HT-29 (cell line): Measurements from ENCODE around the gene DCAF17. TPM values are rescaled to one million over a fixed set of nuclear protein-coding genes. Genes with fewer than 3 reads are reported as not detected.
"Not testable (repeated sequence)": the region's sequence is repeated elsewhere in the genome, so short reads cannot be mapped to it uniquely, and the experiment has no call there.

Source experiments
- DNase-seq: peaks from one replicate; pipeline ENCODE4 v3.0.0-alpha.2; 2015; ENCODE audit warnings: low spot score
- total RNA-seq: library from RNA; depleted of rRNA; stranded (reverse); fragments of >200 nt; shearing (Covaris generic); gene quantifications from 2 replicates; pipeline ENCODE4 v1.2.3, GENCODE V29; 2014

Gene DCAF17
- total RNA-seq, 1 experiment from 2014 or later: 3.8 TPM

DNA sequence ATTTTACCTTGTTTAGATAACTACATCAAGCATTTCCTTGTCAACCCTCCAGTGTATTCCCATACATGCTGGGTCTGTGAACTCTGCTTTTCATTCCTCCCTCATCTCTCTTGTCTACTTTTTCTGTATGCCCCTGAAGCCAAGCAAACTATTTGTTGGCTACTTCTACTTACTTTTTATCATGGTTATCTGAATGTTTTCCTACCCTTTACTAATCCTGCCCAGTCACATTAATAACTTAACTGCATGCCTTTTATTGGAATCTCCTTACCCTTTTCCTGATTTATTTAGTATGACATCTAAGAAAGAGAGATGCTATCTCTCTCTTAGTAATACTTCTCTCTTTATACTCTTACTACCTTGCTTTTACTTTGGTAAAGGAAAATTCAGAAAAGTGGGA is 17.0 kb downstream of the DCAF17 start:
- DNase-seq: no peak

DNA sequence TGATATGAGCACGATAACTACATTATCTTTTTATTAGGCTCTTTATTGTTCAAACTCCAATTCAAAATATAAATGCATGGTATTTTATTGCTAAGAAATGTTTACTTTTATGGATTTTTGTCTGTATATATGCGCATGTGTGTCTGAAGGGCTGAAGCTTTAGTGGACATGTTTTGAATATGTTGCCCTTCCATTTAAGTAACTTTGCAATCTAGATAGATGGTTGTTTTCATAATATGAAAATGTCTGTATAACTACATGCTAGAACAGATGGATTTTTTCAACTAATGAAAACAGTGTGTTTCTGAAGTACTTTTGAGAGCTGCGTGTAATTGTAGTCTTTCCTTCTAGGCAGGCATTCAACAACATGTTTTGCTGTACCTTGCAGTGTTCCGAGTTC is 18.7 kb downstream of the DCAF17 start:
- DNase-seq: no peak

DNA sequence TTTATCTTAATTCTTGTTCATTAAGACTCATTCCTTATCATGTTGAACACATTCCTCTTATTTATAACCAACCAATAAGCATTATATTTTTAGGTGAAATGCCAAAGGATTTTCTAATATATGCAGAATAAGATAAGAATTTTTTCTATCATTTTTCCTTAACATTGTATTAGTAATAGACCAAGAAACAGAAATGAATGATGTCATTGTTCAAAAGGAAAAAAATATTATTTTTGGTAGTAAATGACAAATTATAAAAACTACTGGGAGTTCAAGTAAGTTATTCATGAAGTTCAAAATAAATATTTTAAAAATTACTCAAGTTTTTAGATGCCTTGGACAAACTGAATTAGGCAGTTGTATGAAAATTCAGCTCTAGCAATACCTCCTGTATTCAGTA is 25.5 kb downstream of the DCAF17 start:
- DNase-seq: no peak

DNA sequence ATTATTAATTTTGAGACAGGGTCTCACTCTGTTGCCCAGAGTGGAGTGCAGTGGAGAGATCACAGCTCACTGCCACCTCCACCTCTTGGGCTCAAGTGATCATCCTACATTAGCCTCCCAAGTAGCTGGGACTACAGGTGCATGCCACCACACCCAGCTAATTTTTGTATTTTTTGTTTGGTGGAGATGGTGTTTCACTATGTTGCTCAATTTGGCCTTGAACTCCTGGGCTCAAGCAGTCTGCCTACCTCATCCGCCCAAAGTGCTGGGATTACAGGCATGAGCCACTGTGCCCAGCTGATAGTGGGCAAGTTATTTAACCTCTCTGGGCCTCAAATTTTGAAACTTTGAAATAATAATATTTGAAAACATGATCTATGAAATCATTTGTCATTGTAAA is 26.5 kb downstream of the DCAF17 start:
- DNase-seq: no peak

DNA sequence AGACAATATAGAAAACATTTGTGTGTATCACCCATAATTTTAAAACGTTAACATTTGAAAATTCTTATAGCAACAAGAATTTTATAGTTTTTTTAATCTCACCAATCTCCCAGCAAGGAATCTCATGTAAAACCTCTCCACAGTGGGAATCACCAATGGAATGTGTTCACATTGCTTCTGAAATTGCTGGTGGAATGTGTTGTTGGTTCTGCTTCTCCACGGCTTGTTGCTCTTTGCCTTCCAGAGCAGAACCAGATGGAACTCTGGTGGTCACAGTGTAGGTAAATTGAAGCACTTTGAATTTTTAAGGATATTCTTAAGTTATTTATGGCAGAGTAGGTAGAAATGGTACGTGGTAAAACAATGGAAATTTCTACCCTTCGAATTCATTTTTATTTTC is 35.1 kb downstream of the DCAF17 start:
- no peak for DNase-seq

DNA sequence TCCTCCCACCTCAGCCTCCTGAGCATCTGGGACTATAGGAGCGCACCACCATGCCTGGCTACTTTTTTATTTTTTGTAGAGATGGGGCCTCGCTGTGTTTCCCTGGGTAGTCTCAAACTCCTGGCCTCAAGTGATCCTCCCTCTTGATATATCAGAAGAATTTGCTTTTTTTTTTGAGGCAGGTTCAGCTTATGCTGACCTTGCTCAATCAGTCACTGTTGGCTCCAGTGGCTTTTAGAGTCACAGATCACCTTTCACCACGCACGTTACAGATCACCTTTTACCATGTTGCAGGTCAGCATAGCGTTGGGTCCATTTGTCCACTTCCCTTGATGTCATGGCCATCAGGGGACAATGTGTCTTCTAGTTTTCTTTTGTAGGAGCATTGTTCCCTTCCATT is 36.1 kb downstream of the DCAF17 start:
- DNase-seq: no peak

DNA sequence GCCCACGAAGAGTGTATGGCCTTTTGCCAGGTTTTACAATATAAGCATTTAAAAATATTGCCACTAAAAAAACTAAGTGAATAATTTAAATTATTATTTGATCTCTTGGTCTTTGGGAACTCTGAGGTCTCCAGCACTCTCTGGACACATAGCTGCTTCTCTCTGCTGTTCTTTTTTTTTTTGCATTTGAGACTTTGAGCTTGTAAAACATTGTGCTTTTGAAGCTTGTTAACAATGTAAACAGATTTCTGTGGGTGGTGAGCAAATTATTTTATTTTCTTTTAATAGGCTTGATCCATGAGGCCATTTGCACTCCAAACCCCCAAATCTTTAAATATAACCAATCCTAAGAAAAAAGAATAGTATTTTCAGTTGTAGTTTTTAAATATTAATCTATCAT is 42.0 kb downstream of the DCAF17 start:
- no peak for DNase-seq

DNA sequence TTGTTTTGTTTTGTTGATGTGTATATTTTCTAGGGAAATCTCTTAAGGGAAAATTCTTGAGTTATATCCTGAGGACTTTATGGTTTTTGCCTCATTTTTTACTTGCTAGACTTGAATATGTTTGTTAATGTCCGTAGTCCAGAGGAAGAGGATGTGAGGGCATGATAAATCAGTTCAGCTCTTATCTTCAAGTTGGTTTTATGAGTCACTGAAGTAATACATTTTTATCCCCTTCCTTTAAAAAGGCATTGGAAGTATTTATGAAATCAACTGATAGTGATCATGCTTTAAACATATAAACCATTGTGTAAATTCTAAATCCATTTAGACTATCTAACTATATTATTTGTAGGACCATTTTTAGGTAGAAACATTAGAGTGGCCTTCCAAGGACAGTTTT is 44.3 kb downstream of the DCAF17 start:
- DNase-seq: peak; percentile 15

DNA sequence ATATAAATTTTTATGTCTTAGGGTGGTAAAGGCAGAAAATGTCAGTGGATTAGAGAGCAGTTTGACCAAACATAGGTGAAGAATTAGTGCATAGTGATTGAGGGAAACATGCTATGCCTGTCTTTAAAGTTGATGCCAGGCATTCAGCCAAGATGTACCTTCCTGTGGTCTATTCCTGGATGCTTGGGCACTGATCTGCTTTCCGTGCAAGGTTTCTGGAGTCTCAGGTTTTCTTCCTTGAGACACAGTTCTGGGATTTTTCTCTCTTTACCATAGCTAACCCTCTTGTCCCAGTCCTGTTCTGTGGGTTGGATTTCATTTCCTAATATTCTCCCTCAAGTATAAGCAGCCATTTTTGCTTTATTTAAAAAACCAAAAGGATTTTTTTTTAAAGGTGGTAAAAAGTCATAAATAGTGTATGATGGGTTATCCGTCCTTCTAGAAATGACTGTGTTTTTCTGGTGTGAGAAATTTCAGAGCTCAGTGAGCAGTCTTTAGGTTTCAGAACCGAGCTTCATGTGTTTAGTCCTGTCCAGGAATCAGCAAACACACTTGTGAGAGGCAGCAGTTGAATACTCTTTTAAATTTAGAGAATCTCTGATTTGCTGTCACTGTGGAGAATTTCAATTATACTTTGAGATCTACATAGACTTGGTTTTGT is 45.3 kb downstream of the DCAF17 start:
- DNase-seq: peak; percentile 18

DNA sequence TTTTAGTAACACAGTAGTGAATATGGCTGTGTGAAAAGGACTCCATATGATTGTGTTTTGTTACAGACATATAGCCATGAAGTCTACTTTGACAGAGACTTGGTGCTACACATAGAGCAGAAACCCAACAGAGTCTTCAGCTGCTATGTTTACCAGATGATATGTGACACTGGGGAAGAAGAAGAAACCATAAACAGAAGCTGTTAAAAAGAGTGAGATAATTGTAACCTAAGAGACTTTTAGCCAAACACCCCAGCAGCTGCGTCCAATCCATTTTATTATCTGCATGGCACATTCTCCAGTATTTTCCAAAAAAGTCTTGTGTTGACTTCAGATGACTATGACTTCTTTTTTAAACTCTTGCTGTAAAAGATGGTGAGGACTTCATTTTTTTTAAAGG is 46.9 kb downstream of the DCAF17 start:
- no peak for DNase-seq

DNA sequence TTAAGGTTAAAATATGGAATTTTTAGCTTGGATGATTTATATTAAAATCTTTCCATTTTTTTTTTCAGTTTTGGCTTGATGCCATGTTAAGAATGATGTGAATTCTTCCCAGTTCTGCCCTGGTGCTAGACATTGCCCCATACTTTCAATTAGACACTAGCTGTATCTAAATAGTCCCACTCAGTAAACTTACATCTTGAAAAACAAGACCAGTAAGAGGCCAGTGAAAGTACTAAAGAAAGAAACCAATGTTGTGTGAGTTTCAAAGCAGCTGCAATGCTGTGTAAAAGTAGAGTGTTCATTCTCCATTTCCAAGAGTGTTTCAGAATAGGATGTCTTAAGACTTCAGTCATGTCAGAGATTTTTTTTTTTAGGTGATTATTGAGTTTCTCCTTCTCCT is 48.3 kb downstream of the DCAF17 start:
- no peak for DNase-seq

DNA sequence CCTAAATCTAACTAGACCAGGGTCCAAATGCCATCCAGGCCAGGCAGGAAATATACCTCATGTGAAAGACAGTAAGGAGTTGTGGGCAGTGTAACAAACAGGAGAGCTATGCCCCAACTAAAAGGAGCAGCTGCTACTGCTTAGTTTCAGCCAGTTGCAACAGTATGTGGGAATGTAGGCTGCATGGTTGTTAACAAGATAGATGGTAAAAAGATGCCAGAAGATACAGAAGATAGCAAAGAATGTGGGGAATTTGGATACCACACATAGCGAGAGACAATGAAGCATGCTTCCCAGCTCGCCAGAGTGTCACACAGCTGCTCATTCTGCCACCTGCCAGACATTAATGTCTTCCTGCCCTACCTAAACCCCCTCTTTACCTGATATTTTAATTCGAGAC is 48.9 kb downstream of the DCAF17 start:
- no peak for DNase-seq

DNA sequence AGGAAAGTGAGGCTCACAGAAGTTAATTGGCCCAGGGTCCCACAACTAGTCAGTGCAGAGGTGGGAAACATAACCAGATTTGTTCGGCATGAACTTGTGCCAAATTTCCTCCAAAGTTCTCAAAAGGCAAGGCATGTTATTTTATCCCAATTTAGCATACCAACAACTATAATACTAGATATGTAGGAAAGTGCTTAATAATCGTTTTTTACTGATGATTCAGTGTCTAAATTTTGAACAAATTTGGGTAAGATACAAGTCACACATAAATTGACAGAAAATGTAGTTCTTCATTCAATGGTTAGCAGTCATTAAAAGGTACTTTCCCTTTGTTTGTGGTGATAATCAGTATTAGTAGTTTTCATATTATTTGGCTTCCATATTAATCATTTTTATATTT is 49.8 kb downstream of the DCAF17 start:
- DNase-seq: no peak

DNA sequence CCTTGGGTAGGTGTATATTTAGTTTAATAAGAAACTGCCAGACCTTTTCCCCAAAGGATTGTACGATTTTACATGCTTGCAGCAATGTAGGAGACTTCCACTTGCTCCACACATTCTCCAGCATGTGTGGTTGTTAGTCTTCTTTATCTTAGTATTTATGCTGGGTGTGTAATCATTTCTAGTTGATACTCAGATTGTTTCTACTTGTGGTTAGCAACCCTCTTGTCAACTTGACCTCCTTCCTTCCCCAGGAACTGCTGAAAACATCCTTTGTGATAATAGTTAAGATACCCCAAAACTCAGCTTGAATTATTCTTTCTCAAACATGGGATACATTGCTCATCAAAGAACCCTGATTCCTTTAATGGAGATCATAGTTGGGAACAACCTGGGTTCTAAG is 51.1 kb downstream of the DCAF17 start:
- DNase-seq: no peak

DNA sequence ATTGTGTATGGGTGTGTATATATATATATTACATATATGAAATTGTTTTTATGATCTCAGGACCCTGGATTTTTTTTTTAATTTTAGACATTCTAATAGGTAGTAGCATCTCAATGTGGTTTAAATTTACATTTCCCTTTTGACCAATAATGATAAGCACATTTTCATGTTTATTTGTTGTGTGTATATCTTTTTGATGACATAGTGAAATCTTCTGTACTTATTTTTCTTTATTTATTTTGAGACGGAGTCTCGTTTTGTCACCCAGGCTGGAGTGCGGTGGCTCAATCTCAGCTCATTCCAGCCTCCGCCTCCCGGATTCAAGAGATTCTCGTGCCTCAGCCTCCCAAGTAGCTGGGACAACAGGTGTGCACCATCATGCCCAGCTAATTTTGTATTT is 53.2 kb downstream of the DCAF17 start:
- no peak for DNase-seq

DNA sequence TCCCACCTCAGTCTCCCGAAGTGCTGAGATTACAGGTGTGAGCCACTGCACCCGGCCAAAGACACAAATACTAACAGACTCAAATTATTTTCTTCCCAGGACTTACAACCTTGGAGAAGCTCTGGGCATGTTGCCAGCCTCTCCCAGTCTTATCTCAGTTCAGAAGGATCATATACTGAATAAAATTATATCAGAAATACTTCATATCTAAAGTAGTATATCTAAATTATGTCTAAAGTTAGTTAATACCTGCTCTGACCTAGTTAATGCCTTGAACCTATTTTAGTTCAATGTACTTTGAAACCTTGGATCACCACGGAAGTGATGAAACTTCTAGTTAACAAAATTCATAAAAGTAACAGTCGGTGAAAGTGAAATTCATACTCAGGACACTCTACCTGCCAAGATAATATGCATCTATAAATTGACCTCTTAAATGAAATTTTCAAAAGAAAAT is 53.8 kb downstream of the DCAF17 start:
- no peak for DNase-seq

DNA sequence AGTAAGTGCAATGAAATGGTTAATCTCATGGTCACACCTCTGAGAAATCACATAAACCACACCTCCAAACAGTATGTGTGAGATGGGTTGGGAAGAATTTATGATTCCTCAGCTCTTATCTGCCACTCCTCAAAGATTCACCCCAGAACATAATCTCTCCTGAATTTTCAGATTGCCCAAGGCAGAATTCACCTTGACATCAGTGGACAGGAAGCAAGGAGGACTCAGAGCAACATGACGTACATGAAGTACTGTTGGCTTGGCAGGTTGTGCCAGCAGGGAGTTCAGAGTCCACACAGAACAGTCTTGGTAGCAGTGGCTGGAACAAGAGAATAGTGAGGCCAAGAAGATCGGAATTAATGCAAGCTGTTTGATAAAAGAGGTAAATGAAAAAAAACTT is 56.6 kb downstream of the DCAF17 start:
- no peak for DNase-seq

DNA sequence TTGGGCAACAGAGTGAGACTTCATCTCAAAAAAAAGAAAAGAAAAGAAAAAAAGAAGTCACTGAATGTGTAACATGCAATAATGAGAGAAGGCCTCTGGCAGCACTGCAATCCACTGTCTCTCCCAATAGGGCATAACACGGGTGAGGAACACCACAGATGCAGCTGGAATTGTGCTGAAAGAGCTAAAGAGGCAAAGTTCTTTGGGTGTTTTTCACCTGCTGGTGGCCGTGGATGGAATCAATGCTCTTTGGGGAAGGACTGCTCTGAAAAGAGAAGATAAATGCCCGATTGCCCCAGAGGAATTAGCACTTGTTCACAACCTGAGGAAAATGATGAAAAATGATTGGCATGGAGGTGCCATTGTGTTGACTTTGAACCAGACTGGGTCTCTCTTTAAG is 57.3 kb downstream of the DCAF17 start:
- no peak for DNase-seq

DNA sequence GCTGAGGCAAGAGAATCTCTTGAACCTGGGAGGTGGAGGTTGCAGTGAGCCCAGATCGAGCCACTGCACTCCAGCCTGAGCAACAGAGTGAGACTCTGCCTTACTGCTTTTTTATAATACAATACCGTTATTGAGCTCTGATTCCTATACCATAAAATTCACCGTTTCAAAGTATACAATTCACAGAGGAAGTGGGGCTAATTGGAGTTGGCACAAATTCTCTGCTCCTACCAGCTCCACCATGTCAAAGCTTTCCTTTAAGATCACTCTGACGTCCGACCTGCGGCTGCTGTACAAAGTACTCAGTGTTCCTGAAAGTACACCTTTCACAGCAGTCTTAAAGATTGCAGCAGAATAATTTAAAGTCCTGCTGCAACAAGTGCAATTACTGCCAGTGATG is 58.6 kb downstream of the DCAF17 start:
- DNase-seq: no peak

DNA sequence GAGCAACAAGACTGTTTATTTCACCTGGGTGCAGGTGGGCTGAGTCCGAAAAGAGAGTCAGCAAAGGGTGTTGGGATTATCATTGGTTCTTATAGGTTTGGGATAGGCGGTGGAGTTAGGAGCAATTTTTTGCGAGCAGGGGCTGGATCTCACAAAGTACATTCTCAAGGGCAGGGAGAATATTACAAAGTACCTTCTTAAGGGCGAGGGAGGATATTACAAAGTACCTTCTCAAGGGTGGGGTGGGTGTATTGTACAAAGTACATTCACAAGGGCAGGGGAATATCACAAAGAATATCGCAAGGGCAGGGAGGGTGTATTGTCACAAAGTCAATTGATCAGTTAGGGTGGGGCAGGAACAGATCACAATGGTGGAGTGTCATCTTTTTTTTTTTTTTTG is 63.6 kb downstream of the DCAF17 start:
- DNase-seq: not testable (repeated sequence)

DNA sequence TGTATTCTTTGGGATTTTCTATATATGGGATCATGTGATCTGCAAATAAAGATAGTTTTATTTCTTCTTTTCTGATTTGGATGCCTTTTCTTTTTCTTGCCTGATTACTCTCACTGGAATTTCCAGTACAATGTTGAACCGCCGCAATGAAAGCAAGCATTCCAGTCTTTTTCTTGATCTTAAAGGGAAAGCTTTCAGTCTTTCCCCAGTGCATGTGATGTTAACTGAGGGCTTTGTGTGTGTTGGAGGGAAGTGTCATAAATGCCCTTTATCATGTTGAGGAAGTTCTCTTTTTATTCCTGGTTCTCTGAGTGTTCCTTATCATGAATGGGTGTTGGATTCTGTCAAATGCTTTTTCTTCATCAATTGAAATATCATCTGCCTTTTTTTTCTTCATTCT is 71.3 kb downstream of the DCAF17 start:
- DNase-seq: no peak

DNA sequence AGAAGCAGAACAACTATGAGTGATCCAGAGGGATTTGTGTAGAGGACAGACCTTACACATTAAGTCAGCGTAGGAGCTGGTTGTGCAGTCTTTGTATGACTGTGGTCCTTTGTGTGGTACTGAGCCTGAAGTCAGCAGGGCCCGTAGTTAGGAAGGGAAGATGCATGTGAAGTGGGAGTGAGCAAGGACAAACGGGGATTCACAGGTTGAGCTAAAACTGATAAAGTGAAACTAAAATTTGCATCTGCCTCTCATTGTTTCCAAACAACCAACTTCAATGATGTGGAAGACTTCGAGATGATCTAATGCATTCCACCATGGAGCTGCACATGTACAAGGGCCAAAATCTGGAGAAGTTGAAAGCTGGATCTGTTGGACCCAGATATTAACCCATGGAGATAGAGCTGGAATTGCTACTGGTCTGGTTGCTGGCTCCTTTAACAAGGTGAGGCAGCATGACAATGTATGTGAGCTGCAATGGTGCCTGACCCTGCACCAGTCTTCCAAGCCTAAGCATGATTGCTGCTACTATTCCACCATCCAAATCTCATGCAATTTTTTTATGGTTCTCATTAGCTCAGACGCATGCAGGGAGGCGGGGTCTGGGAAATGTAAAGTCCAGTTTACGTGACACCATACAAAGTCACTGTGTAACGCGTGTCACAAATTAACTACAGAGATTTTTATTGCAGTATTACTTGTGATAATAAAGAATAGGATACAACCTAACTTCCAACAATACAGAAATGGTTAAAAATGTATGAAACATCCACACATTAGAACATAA is 76.1 kb downstream of the DCAF17 start:
- DNase-seq: no peak

DNA sequence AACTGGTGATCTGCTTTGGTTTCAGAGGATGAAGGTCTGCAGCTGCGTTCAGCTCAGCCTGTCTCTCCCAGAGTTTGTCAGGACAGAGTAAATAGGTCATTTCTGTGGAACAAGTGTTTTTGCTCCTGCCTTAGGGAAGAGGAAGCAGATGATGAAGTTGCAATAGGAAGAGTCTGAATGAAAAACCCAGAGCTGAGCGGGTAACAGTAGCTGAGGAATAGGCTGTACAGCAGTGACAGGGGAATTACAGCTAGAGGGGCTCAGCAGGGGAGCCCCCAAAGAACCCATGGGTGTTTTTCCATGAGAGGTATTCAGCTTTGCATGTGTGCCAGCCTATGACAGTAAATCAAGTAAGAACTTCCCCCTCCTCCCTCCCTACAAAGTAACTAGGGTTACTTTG is 78.0 kb downstream of the DCAF17 start:
- DNase-seq: no peak
